Heart right ventricle (tissue), 16 donors: ENCODE data around the gene TMEM63A. TPM values are rescaled to one million over a fixed set of nuclear protein-coding genes. Genes with fewer than 3 reads are reported as not detected.

Source experiments
- ATAC-seq, 8 donors: fragments of 200-7000 bp; cut with Tn5 transposase; one replicate each; pipeline ENCODE4 v1.9.1; 2020; ENCODE audit warnings: mild to moderate bottlenecking in 8 of 8, moderate library complexity in 8 of 8, moderate number of reproducible peaks in 1 of 8
- DNase-seq, 2 donors: peaks; one replicate each; pipeline ENCODE4 v3.0.0-alpha.2; 2020
- H3K27ac ChIP-seq, 10 donors: fragments of 200-600 bp; sonication (generic) in 2 of 10; one replicate each; pipeline versions ENCODE4 v1.5.0 to v1.8.0; 2020 to 2022; ENCODE audit warnings: mild to moderate bottlenecking in 3 of 10
- H3K27me3 ChIP-seq, 7 donors: fragments of 200-600 bp; one replicate each; pipeline ENCODE4 v1.8.0; 2021 to 2022; ENCODE audit warnings: mild to moderate bottlenecking in 2 of 7
- H3K36me3 ChIP-seq, 9 donors: fragments of 200-600 bp; sonication (generic) in 1 of 9; one replicate each; pipeline versions ENCODE4 v1.5.0 to v1.8.0; 2020 to 2022; ENCODE audit warnings: mild to moderate bottlenecking in 2 of 9
- H3K4me1 ChIP-seq, 9 donors: fragments of 200-600 bp; sonication (generic) in 1 of 9; one replicate each; pipeline versions ENCODE4 v1.5.0 to v1.8.0; 2020 to 2022; ENCODE audit warnings: mild to moderate bottlenecking in 4 of 9
- H3K4me3 ChIP-seq, 10 donors: fragments of 200-600 bp; sonication (generic) in 2 of 10; one replicate each; pipeline versions ENCODE4 v1.5.0 to v1.8.0; 2020 to 2022; ENCODE audit warnings: mild to moderate bottlenecking in 7 of 10, moderate library complexity in 2 of 10
- H3K9me3 ChIP-seq, 11 donors: fragments of 200-600 bp in 10 of 11; sonication (generic) in 2 of 11; one replicate each; pipeline versions ENCODE4 v1.5.0 to v1.8.0; 2013 to 2022; ENCODE audit warnings: mild to moderate bottlenecking in 2 of 11, control low read depth in 1 of 11, moderate library complexity in 1 of 11
- WGBS, 2 donors: extraction: QIAGEN DNeasy Blood & Tissue Kit; methylation state at CpG; one replicate each; pipeline ENCODE4 v1.1.7; 2013; ENCODE audit warnings: inconsistent platforms in 1 of 2; 5-methylcytosine and 5-hydroxymethylcytosine counted together
- intact Hi-C, 10 donors: fragments of 100-400 bp; cut with DNase I; formaldehyde crosslinking; loops; one replicate each; pipeline versions ENCODE4 v1.11.1 to v1.14.2; 2022
- polyA plus RNA-seq, 2 donors: library from polyadenylated mRNA; stranded (reverse); fragments of 200-250 nt; gene quantifications; one replicate each; pipeline ENCODE4 v1.2.3, GENCODE V29; 2013
- total RNA-seq, 10 donors: library from RNA; stranded (reverse); fragmentation: NEBNext Ultra II Directional in 3 of 10; extraction: Animal tissue kit (Norgen Biotek cat#: 25700) in 3 of 10; gene quantifications; one replicate each; pipeline versions ENCODE4 v1.2.1 to v1.2.4, GENCODE V29; 2021 to 2023
- TF ChIP-seq, protein P1 (sequence below), 9 donors: fragments of 200-600 bp; sonication (generic) in 2 of 9; IDR thresholded peaks; one replicate each; pipeline versions ENCODE4 v1.5.0 to v1.8.0; 2021 to 2022; ENCODE audit warnings: antibody characterized with exemption in 9 of 9, mild to moderate bottlenecking in 5 of 9, moderate library complexity in 1 of 9
- donor health status: Arrhythmogenic right ventricular cardiomyopathy.
- donor health status: ischemic (EF 13 %, LVEDD 7.1; RV severe dilation, severe dysfunction).
- donor health status: healthy with polysubstance abuse.
- donor health status: DM: no; HTN: yes; CAD: no.
- donor health status: DM: no; HTN: no; CAD: no.
- donor health status: ischemic (EF 25% LVEDD 6.9; RV normal size, moderate dysfunction).
- donor health status: ischemic (EF 25% LVEDD 5.7; RV mildly dilated, moderate dysfunction).
- donor health status: healthy.
- donor health status: DM: yes; HTN: yes; CAD: no.
- donor health status: Ischemic cardiomyopathy.
- donor health status: ischemic (EF 35%, LVEDD 5.7; RV mildly dilated, moderate dysfunction).
- donor health status: nonischemic (EF 11% LVEDD 7.7; RV severe dilation, severe dysfunction).
- donor health status: DM: yes; HTN: yes; CAD: no.
- donor health status: PGD.
- donor health status: ischemic (EF 29% LVEDD 5.4; RV normal size, mild dysfunction).
- donor health status: nonischemic (EF 23%, LVEDD 6.1; RV moderate dilation, normal function).

The TMEM63A gene
- total and polyA plus RNA-seq, 12 donors: 10.4 to 69.1 (median 24.7) TPM

DNA sequence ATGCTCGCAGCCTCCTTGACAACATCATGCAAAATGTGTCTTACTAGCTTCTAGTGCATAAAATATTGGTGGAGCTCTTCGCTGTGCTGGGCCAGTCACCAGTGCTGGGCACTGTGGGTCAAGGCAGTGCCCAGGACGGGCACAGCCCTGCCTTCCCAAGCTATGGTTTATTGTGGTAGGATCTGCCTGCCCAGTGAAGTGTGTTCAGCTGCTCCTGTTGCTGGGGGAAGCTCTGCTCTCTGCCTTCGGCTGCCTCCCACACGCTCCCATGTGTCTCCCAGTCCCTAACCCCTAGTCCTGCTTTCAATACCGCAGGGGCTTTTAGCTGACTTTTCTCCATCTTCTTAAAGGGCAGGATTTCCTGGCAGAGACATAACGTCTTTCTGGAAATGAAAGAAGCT is 56.6 kb downstream of the TMEM63A start:
- Histone ChIP-seq H3K36me3 (peaks cover 0 to 46% (median 4%) of the 10 kb centered on the region in 9 donors), H3K27ac (peak overlapping the region in 4 of 10 donors; percentile 25 to 59 (median 40)), H3K27me3 (no peaks in the 10 kb centered on the region), H3K4me1 (peaks cover 8 to 52% (median 46%) of the 10 kb centered on the region in 9 donors), H3K9me3 (no peaks in the 10 kb centered on the region), H3K4me3 (peak overlapping the region in 1 of 10 donors; percentile 2)
- DNase-seq (no peak), ATAC-seq (peak in 7 of 8 donors; percentile 31 to 57 (median 47))
- WGBS, 2 donors: 48 to 58% methylated on average over 7 of the region's 7 CpGs
- TF ChIP-seq, protein P1, sequence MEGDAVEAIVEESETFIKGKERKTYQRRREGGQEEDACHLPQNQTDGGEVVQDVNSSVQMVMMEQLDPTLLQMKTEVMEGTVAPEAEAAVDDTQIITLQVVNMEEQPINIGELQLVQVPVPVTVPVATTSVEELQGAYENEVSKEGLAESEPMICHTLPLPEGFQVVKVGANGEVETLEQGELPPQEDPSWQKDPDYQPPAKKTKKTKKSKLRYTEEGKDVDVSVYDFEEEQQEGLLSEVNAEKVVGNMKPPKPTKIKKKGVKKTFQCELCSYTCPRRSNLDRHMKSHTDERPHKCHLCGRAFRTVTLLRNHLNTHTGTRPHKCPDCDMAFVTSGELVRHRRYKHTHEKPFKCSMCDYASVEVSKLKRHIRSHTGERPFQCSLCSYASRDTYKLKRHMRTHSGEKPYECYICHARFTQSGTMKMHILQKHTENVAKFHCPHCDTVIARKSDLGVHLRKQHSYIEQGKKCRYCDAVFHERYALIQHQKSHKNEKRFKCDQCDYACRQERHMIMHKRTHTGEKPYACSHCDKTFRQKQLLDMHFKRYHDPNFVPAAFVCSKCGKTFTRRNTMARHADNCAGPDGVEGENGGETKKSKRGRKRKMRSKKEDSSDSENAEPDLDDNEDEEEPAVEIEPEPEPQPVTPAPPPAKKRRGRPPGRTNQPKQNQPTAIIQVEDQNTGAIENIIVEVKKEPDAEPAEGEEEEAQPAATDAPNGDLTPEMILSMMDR (IDR thresholded peaks at IDR 0.05): no peak
- intact Hi-C loops: no loop called here

DNA sequence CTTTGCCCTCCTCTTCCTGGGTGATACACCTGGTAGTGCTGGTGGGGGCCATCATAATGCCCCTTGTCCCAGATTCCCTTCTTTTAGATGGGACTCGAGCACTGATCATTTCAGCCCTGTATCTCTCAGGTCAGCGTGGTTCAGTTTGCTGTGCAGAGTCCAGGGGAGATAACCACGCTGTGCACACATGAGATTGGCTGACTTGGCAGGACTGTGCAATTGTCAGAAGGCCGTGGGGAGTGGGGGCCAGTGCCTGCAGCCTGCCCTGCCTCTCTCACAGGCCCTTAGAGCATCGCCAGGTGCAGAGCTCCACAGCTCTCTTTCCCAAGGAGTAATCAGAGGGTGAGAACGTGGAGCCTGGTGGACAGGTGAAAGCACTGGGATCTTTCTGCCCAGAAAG is 57.1 kb downstream of the TMEM63A start:
- Histone ChIP-seq H3K4me3 (no peak overlapping the region), H3K36me3 (peaks cover 0 to 41% (median 2%) of the 10 kb centered on the region in 9 donors), H3K9me3 (no peaks in the 10 kb centered on the region), H3K4me1 (peaks cover 10 to 53% (median 47%) of the 10 kb centered on the region in 9 donors), H3K27me3 (no peaks in the 10 kb centered on the region), H3K27ac (peak overlapping the region in 3 of 10 donors; percentile 25 to 59 (median 45))
- DNase-seq (no peak), ATAC-seq (no peak)
- intact Hi-C loops: no loop called here
- TF ChIP-seq, protein P1 (IDR thresholded peaks at IDR 0.05): no peak
- 66% methylated on average over 6 of the region's 6 CpGs for WGBS, 2 donors

DNA sequence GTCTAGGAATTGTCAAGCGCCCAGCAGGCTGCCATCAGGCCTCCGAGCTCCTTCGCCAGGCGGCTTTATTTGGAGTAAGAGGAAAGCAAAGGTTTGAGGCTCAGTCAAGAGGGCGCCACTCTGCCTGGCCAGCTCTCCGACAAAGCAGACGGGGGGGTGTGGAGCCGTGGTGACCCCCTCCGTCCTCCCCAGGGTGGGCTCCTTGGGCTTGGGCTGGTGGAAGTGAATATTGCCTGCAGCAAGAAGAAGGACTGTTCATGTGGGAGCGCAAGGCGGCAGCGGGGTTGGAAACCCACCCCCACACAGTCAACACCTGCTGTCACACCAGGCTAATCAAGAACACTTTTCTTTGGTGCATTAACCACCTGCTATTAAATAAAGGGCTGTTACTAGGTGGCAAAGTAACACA is 57.6 kb downstream of the TMEM63A start:
- Histone ChIP-seq H3K36me3 (peaks cover 0 to 36% (median 0%) of the 10 kb centered on the region in 9 donors), H3K27me3 (no peaks in the 10 kb centered on the region), H3K4me3 (no peak overlapping the region), H3K4me1 (peaks cover 10 to 59% (median 51%) of the 10 kb centered on the region in 9 donors), H3K9me3 (no peaks in the 10 kb centered on the region), H3K27ac (no peak overlapping the region)
- ATAC-seq: no peak
- DNase-seq: no peak
- intact Hi-C loops: no loop called here
- TF ChIP-seq, protein P1 (IDR thresholded peaks at IDR 0.05): no peak
- WGBS, 2 donors: 89 to 90% methylated on average over 12 of the region's 12 CpGs

DNA sequence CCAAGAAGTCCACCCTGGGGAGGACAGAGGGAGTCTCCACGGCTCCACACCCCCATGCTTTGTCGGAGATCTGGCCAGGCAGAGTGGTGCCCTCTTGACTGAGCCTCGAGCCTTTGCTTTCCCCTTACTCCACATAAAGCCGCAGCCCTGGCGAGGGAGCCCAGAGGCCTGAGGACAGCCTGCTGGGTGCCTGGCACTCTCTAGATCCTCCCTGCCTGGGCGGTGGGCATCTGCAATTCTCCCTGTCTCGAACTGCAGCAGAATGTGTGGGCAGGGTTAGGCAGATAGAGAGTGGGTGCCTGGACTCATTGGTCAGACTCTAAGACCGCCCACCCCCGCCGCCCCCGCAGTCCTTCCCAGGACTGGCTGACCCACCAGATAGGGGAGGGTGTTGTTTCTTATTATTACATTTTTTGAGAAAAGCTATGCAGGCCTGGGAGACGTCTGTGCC is 58.3 kb downstream of the TMEM63A start:
- Histone ChIP-seq H3K36me3 (peaks cover 0 to 29% (median 0%) of the 10 kb centered on the region in 9 donors), H3K4me3 (no peak overlapping the region), H3K27me3 (no peaks in the 10 kb centered on the region), H3K9me3 (no peaks in the 10 kb centered on the region), H3K27ac (no peak overlapping the region), H3K4me1 (peaks cover 10 to 64% (median 54%) of the 10 kb centered on the region in 9 donors)
- intact Hi-C loops: no loop called here
- ATAC-seq (peak in 1 of 8 donors; percentile 6), DNase-seq (no peak)
- WGBS, 2 donors: 74 to 81% methylated on average over 12 of the region's 12 CpGs
- TF ChIP-seq, protein P1 (IDR thresholded peaks at IDR 0.05): no peak
